Tibial nerve (tissue), 4 donors: ENCODE data around the gene CISTR. TPM values are rescaled to one million over a fixed set of nuclear protein-coding genes. Genes with fewer than 3 reads are reported as not detected.

Experiments
- DNase-seq, 2 donors: peaks; one replicate each; pipeline ENCODE4 v3.0.0-alpha.2; 2019; ENCODE audit warnings: low spot score in 2 of 2
- H3K27ac ChIP-seq, 4 donors: fragments of 200-600 bp; sonication (generic) in 3 of 4; one replicate each; pipeline ENCODE4 v1.5.1; 2017 to 2019; ENCODE audit warnings: mild to moderate bottlenecking in 1 of 4
- H3K27me3 ChIP-seq, 2 donors: fragments of 200-600 bp; sonication (generic) in 1 of 2; one replicate each; pipeline versions ENCODE4 v1.5.1 to v1.6.0; 2017 to 2019
- H3K36me3 ChIP-seq, 3 donors: fragments of 200-600 bp; sonication (generic); one replicate each; pipeline ENCODE4 v1.5.1; 2018 to 2019
- H3K4me1 ChIP-seq, 4 donors: fragments of 200-600 bp; sonication (generic) in 3 of 4; one replicate each; pipeline ENCODE4 v1.5.1; 2017 to 2019
- H3K4me3 ChIP-seq, 4 donors: fragments of 200-600 bp; sonication (generic) in 3 of 4; one replicate each; pipeline ENCODE4 v1.5.1; 2017 to 2019; ENCODE audit warnings: mild to moderate bottlenecking in 1 of 4, moderate library complexity in 1 of 4
- H3K9me3 ChIP-seq, 4 donors: fragments of 200-600 bp; sonication (generic) in 3 of 4; one replicate each; pipeline ENCODE4 v1.5.1; 2017 to 2019
- EP300 ChIP-seq, 2 donors: sonication (generic); formaldehyde crosslinking; IDR thresholded peaks; one replicate each; pipeline ENCODE4 v1.6.1; 2017; ENCODE audit warnings: antibody characterized with exemption in 2 of 2, mild to moderate bottlenecking in 1 of 2
- POLR2A ChIP-seq, 2 donors: fragments of 450-650 bp; IDR thresholded peaks; one replicate each; pipeline ENCODE4 v1.6.1; 2017; ENCODE audit warnings: antibody characterized with exemption in 2 of 2, mild to moderate bottlenecking in 2 of 2, moderate library complexity in 2 of 2
- WGBS, 2 donors: methylation state at CpG; one replicate each; pipeline ENCODE4 v1.1.5; 2018; 5-methylcytosine and 5-hydroxymethylcytosine counted together
- total RNA-seq, 4 donors: library from RNA; depleted of rRNA; stranded (reverse); fragments of >200 nt; gene quantifications; one replicate each; pipeline ENCODE4 v1.1.0, GENCODE V29; 2016
- TF ChIP-seq, protein P1 (sequence below), 5 experiments: fragments of 200-600 bp in 3 of 5; fragments of 450-650 bp in 2 of 5; sonication (generic) in 3 of 5; IDR thresholded peaks; one replicate each; pipeline ENCODE4 v1.5.1; 2016 to 2019; ENCODE audit warnings: antibody characterized with exemption in 5 of 5, mild to moderate bottlenecking in 3 of 5, moderate library complexity in 2 of 5

CISTR gene
- total RNA-seq, 4 donors from 2014 or later = not detected

DNA sequence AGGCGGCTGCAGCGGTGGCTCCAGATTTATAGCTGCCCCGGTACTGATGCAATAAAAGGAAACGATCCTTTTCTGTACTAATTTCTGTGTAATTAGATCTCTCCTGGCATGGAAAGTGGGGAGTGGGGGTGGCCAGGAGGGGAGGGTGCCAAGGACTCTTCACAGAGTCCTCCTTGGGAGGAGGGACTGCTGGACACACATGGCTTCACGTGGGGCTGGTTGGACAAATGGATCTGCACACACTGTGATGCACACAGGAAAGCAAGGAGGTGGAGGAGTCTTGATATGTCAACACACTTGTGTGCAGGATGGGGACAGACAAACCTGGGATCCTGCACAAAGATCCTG lies 52.1 kb downstream of the CISTR start:
- Histone ChIP-seq H3K27me3 (peaks cover 2 to 95% of the 10 kb centered on the region in 2 donors), H3K4me1 (peaks cover 0 to 29% (median 20%) of the 10 kb centered on the region in 4 donors), H3K4me3 (no peak overlapping the region), H3K9me3 (no peaks in the 10 kb centered on the region), H3K36me3 (no peaks in the 10 kb centered on the region), H3K27ac (no peak overlapping the region)
- no peak for DNase-seq
- WGBS, 2 donors = 16 to 26% methylated on average over 5 of the region's 5 CpGs
- TF ChIP-seq EP300 (IDR thresholded peaks at IDR 0.05) (no peak), POLR2A (IDR thresholded peaks at IDR 0.05) (no peak)
- TF ChIP-seq, protein P1, sequence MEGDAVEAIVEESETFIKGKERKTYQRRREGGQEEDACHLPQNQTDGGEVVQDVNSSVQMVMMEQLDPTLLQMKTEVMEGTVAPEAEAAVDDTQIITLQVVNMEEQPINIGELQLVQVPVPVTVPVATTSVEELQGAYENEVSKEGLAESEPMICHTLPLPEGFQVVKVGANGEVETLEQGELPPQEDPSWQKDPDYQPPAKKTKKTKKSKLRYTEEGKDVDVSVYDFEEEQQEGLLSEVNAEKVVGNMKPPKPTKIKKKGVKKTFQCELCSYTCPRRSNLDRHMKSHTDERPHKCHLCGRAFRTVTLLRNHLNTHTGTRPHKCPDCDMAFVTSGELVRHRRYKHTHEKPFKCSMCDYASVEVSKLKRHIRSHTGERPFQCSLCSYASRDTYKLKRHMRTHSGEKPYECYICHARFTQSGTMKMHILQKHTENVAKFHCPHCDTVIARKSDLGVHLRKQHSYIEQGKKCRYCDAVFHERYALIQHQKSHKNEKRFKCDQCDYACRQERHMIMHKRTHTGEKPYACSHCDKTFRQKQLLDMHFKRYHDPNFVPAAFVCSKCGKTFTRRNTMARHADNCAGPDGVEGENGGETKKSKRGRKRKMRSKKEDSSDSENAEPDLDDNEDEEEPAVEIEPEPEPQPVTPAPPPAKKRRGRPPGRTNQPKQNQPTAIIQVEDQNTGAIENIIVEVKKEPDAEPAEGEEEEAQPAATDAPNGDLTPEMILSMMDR (IDR thresholded peaks at IDR 0.05) = no peak

DNA sequence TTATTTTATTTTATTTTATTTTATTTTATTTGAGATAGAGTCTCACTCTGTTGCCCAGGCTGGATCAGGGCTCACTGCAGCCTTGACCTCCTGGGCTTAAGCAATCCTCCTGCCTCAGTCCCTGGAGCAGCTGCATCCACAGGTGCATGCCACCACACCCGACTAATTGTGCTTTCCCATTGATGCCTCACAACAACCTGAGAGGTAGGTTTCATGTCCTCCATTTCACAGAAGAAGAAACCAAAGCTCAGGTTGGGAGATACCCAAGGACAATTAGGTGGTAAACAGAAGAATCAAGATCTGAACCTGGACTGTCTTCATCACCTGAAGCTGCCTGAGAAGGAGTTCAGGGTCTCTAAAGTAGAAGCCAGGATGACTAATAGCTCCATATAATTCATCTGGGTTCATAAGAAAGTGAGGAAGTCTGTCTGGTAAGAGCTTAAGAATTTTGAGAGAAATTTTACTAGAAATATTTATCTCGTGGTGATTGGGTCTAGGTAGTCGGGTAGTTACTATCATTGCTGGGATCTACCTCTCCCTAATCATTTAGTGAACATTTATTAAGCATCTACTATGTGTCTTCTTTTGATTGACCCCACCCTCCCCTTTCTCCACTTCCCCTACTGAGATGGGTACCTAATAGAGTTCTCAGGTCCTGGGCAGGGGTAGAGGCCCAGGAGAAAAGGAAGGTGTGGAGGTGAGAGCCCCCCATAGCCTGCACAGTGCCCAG lies 52.7 kb downstream of the CISTR start:
- no peaks in the 10 kb centered on the region for H3K36me3 ChIP-seq
- H3K4me3 ChIP-seq = no peak overlapping the region
- no peak overlapping the region for H3K27ac ChIP-seq
- H3K4me1 ChIP-seq = peaks cover 0 to 30% (median 21%) of the 10 kb centered on the region in 4 donors
- no peaks in the 10 kb centered on the region for H3K9me3 ChIP-seq
- WGBS, 2 donors = 66 to 73% methylated on average over 3 of the region's 3 CpGs
- H3K27me3 ChIP-seq = peaks cover 2 to 95% of the 10 kb centered on the region in 2 donors
- TF ChIP-seq EP300 (IDR thresholded peaks at IDR 0.05) = no peak
- no peak for TF ChIP-seq POLR2A (IDR thresholded peaks at IDR 0.05)
- TF ChIP-seq, protein P1 (IDR thresholded peaks at IDR 0.05) = no peak
- no peak for DNase-seq

DNA sequence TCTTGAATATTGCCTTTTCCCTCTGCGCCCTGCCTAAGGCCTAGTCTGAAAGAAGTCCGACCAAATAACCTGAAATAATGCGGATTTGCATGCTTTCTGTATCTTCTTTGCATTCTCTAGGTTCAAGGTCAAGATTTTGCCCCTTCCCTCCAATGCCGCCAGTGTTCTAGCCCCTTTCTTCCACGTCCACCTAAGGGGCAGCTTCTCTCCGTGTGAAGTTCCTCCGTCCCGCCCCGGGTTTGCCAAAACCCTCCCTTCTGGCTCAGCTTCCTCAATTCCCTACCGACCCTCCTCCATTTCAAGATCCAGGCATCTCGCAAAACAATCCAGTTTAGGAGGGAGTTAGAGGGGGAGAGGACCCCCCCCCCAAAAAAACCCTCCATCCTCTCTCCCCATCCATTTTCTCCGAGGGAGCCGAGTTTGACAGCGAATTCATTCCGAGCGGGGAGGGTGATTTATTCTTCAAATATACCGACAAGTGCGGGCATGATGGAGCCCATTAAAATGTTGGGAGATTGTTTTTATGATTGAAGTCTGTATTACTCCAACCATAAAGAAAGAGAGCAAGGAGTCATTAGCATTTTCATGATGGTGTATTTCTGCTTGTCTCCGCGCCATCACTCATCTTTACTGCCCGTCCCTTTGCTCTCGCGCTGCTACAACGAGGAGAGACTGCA lies 55.0 kb downstream of the CISTR start:
- Histone ChIP-seq H3K9me3 (no peaks in the 10 kb centered on the region), H3K27ac (no peak overlapping the region), H3K36me3 (no peaks in the 10 kb centered on the region), H3K27me3 (peaks cover 2 to 94% of the 10 kb centered on the region in 2 donors), H3K4me1 (peaks cover 0 to 28% (median 21%) of the 10 kb centered on the region in 4 donors), H3K4me3 (peak overlapping the region in 2 of 4 donors; percentile 13 to 22)
- no peak for DNase-seq
- TF ChIP-seq, protein P1 (IDR thresholded peaks at IDR 0.05) = no peak
- TF ChIP-seq EP300 (IDR thresholded peaks at IDR 0.05) (no peak), POLR2A (IDR thresholded peaks at IDR 0.05) (no peak)
- 37 to 41% methylated on average over 24 of the region's 24 CpGs for WGBS, 2 donors

Other genes starting within 250 kb of the CISTR start
- not detected for gene NPFF, start 244.5 kb downstream of the CISTR start, total RNA-seq
- gene ATF7, start 125.6 kb downstream of the CISTR start, total RNA-seq = 10 to 100 TPM; 30.1 to 47.9 (median 34.4) TPM
- 100 to 1,000 TPM; 191 to 223 (median 208) TPM for gene ATP5MC2, start 75.9 kb downstream of the CISTR start, total RNA-seq
- 100 to 1,000 TPM; 226 to 383 (median 285) TPM for gene CALCOCO1, start 24.5 kb downstream of the CISTR start, total RNA-seq
- gene HOXC13, start 186.9 kb upstream of the CISTR start, total RNA-seq = not detected
- 1 to 10 TPM in 1 of 4 donors, under 1 TPM in 1, not detected in 2; 0.22 to 1.4 TPM for gene HOXC12, start 202.9 kb upstream of the CISTR start, total RNA-seq
- gene HOXC11, start 221.1 kb upstream of the CISTR start, total RNA-seq = under 1 TPM in 3 of 4 donors, not detected in 1; 0.20 to 0.63 (median 0.60) TPM
- under 1 TPM in 3 of 4 donors, not detected in 1; 0.20 to 0.42 (median 0.30) TPM for gene HOTAIR, start 223.0 kb upstream of the CISTR start, total RNA-seq
- gene HOXC10, start 233.2 kb upstream of the CISTR start, total RNA-seq = 1 to 10 TPM; 1.7 to 6.1 (median 2.5) TPM
- gene HOXC9, start 248.2 kb upstream of the CISTR start, total RNA-seq = 10 to 100 TPM in 1 of 4 donors, 1 to 10 TPM in 3; 4.4 to 10.5 (median 7.9) TPM